Fibroblast of lung (primary cell): ENCODE data around the gene TSTD2.

Experiments
- CTCF ChIP-seq, 2 donors: IDR thresholded peaks in 1 of 2; conservative IDR thresholded peaks in 1 of 2; 1 replicate in 1 of 2; 2 replicates in 1 of 2; pipeline ENCODE4 v1.5.1; 2011 to 2012; ENCODE audit warnings: low read length in 2 of 2, control low read depth in 1 of 2, inconsistent platforms in 1 of 2, low read depth in 1 of 2, mild to moderate bottlenecking in 1 of 2
- EZH2 ChIP-seq: IDR thresholded peaks from 2 replicates; pipeline ENCODE4 v1.5.1; 2012; ENCODE audit warnings: low read length, control low read depth, mild to moderate bottlenecking; ENCODE audit errors: missing control alignments

DNA sequence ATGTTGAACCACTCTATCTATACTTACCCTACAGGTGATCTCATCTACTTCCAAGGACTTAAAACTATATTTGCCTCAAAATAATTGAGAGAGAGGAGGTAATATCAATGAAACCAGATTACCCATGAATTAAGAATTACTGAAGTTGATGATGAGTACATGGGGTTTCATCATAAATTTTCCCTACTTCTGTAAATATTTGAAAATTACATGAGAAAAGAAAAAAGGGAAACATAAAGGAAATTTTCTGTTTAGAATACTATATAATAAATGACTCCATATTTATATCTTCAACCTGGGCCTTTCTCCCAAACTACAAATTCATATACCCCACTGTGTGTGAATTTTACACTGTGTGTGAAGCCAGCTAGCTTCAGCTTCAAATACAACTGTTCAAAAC, 2.6 kb downstream of the TSTD2 start:
- no peak for TF ChIP-seq EZH2
- no peak for TF ChIP-seq CTCF (conservative IDR thresholded peaks at IDR 0.05 in 1 of 2, IDR thresholded peaks at IDR 0.05 in 1 of 2; ENCODE audit: low read depth in 1 of 2, low read length in 2 of 2)
